Nephron progenitor cell (in vitro differentiated cells): Measurements from ENCODE around the gene RARS1.

Experiments used
- DNase-seq: peaks from one replicate; pipeline ENCODE4 v3.0.0; 2021
- H3K27ac Mint-ChIP-seq: 2 replicates; pipeline ENCODE4 v1.8.0; 2021; ENCODE audit warnings: mild to moderate bottlenecking, moderate library complexity, mixed read lengths
- H3K27me3 Mint-ChIP-seq: 2 replicates; pipeline ENCODE4 v1.8.0; 2021; ENCODE audit warnings: mild to moderate bottlenecking, low read depth, mixed read lengths; ENCODE audit not compliant: poor library complexity
- H3K36me3 Mint-ChIP-seq: 2 replicates; pipeline ENCODE4 v1.8.0; 2021; ENCODE audit warnings: low read depth, mixed read lengths
- H3K4me1 Mint-ChIP-seq: 2 replicates; pipeline ENCODE4 v1.8.0; 2021; ENCODE audit warnings: mixed read lengths
- H3K4me3 Mint-ChIP-seq: 2 replicates; pipeline ENCODE4 v1.8.0; 2021; ENCODE audit warnings: mild to moderate bottlenecking, moderate library complexity, mixed read lengths
- H3K9me3 Mint-ChIP-seq: 2 replicates; pipeline ENCODE4 v1.8.0; 2021; ENCODE audit warnings: mild to moderate bottlenecking, moderate library complexity, mixed read lengths
- CTCF ChIP-seq: fragments of 200-600 bp; sonication (generic); IDR thresholded peaks from 2 replicates; pipeline ENCODE4 v1.5.0; 2021; ENCODE audit warnings: antibody characterized with exemption

RARS1 gene

DNA sequence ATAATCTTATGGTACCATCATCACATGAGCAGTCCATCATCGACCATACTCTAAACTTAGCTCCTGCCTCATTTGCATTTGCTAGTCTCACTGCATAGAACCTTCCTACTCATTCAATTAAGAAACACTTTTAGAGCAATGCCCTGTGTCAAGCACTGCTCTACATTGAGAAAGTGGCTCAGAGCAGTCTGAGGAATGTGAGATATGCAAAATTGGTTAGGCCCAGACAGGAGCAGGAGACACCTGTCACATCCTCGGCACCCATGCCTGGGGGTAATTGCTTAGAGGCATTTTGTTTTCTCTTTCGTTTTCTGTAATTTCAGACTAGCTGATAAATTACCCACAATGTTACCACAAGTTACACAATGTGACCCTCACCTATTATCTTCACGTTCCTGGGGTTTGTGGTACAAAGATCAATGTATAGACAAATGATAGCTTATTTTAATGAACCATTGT, 4.9 kb upstream of the RARS1 start:
- Mint-ChIP-seq H3K27me3 (peaks cover 27% of the 10 kb centered on the region), H3K27ac (no peak overlapping the region), H3K4me1 (peaks cover 22% of the 10 kb centered on the region), H3K4me3 (no peak overlapping the region), H3K36me3 (no peaks in the 10 kb centered on the region), H3K9me3 (peaks cover 3% of the 10 kb centered on the region)
- no peak for TF ChIP-seq CTCF
- no peak for DNase-seq

- no peak for TF ChIP-seq CTCF
- H3K27ac Mint-ChIP-seq: no peak overlapping the region
- H3K4me3 Mint-ChIP-seq: no peak overlapping the region
- peaks cover 3% of the 10 kb centered on the region for H3K9me3 Mint-ChIP-seq
- H3K36me3 Mint-ChIP-seq: no peaks in the 10 kb centered on the region
- H3K27me3 Mint-ChIP-seq: peaks cover 27% of the 10 kb centered on the region
- H3K4me1 Mint-ChIP-seq: peaks cover 24% of the 10 kb centered on the region
- DNase-seq: no peak
These were observed 3.9 kb upstream of the RARS1 start for GRCh38 chr5:168482361-168482760.

GRCh38 chr5:168489059-168489458, 2.8 kb downstream of the RARS1 start:
- TF ChIP-seq CTCF: no peak
- H3K4me3 Mint-ChIP-seq: no peak overlapping the region
- peaks cover 25% of the 10 kb centered on the region for H3K4me1 Mint-ChIP-seq
- H3K27me3 Mint-ChIP-seq: peaks cover 4% of the 10 kb centered on the region
- no peak overlapping the region for H3K27ac Mint-ChIP-seq
- no peak for DNase-seq
- peaks cover 46% of the 10 kb centered on the region for H3K36me3 Mint-ChIP-seq
- H3K9me3 Mint-ChIP-seq: no peaks in the 10 kb centered on the region

- no peak for DNase-seq
- TF ChIP-seq CTCF: no peak
- Mint-ChIP-seq H3K27ac (no peak overlapping the region), H3K4me1 (peaks cover 3% of the 10 kb centered on the region), H3K9me3 (no peaks in the 10 kb centered on the region), H3K36me3 (peaks cover 66% of the 10 kb centered on the region), H3K27me3 (no peaks in the 10 kb centered on the region), H3K4me3 (no peak overlapping the region)
These were observed 7.8 kb downstream of the RARS1 start for GRCh38 chr5:168494057-168494555.

DNA sequence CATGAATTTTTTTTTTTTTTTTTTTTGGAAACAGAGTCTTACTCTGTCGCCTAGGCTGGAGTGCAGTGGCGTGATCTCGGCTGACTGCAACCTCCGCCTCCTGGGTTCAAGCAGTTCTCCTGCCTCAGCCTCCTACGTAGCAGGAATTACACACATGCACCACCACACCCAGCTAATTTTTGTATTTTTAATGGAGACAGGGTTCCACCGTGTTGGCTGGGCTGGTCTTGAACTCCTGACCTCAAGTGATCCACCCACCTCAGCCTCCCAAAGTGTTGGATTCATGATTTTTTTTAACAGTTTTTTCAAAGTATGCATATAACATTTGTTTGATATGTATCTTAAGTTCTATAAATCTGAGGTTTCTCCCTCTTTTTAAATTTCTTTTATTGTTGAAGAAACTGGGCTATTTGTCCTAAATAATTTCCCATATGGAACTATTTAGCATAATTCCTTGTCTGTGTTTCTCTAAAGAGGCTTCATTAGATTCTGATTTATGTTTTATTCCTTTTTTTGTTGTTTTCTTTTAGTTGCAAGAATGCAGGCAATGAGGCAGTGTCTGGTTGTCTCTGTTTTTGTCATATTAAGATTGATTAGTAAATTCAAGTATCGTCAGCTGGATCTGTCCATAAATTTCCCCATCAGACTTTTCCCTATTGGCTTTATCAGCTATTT, 16.4 kb downstream of the RARS1 start:
- no peaks in the 10 kb centered on the region for H3K27me3 Mint-ChIP-seq
- no peak for DNase-seq
- no peak overlapping the region for H3K4me3 Mint-ChIP-seq
- no peaks in the 10 kb centered on the region for H3K4me1 Mint-ChIP-seq
- no peak overlapping the region for H3K27ac Mint-ChIP-seq
- H3K36me3 Mint-ChIP-seq: peaks cover 64% of the 10 kb centered on the region
- no peak for TF ChIP-seq CTCF
- H3K9me3 Mint-ChIP-seq: no peaks in the 10 kb centered on the region

DNA sequence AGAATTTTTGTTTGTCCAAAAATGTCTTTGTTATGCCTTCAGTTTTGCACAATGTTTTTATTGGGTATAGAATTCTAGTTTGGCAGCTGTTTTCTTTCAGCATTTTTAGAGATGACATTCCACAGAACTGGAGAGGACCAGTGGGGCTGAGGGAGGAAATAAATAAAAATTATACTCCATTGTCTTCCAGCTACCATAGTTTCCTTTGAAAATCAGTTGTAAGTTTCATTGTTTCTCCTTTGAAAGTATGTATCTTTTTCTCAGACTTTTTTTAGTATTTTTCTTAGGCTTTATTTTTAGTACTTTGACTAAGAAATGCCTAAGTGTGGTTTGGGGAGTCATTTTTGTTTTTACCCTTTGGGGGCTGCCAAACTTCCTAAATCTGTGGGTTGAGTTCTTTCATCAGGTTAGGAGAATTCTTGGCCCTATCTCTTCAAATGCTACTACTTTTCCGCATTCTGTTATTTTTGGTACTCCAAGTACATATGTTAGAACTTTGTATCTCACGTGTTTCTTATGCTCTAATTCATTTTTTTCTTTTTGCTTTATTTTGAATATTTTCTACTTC, 27.7 kb downstream of the RARS1 start:
- H3K27me3 Mint-ChIP-seq: no peaks in the 10 kb centered on the region
- peaks cover 33% of the 10 kb centered on the region for H3K9me3 Mint-ChIP-seq
- H3K4me1 Mint-ChIP-seq: no peaks in the 10 kb centered on the region
- no peak for DNase-seq
- no peak overlapping the region for H3K4me3 Mint-ChIP-seq
- no peak overlapping the region for H3K27ac Mint-ChIP-seq
- no peak for TF ChIP-seq CTCF
- H3K36me3 Mint-ChIP-seq: peaks cover 97% of the 10 kb centered on the region
